Right forelimb (tissue), 1 donor: ENCODE data around the gene PSD2.

Source experiments
- DNase-seq: peaks from one replicate; pipeline ENCODE4 v3.0.0-alpha.2; 2018

The PSD2 gene

DNA sequence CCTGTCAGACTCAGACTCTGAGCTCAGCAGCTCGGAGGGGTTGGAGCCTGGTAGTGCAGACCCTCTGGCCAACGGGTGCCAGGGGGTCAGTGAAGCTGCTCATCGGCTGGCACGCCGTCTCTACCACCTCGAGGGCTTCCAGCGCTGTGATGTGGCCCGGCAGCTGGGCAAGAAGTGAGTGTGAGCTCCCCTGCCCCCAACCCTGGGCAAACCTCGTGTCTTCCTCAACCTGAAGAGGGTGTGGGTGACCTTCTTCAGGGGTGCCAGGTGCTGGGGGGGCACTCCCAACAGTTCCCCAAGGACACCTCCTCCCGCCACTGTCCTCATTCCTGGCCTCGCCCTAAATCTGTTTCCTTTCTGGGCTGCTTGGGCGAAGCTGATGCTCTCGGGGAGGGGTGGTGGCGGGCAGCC is 18.6 kb downstream of the PSD2 start:
- no peak for DNase-seq

DNA sequence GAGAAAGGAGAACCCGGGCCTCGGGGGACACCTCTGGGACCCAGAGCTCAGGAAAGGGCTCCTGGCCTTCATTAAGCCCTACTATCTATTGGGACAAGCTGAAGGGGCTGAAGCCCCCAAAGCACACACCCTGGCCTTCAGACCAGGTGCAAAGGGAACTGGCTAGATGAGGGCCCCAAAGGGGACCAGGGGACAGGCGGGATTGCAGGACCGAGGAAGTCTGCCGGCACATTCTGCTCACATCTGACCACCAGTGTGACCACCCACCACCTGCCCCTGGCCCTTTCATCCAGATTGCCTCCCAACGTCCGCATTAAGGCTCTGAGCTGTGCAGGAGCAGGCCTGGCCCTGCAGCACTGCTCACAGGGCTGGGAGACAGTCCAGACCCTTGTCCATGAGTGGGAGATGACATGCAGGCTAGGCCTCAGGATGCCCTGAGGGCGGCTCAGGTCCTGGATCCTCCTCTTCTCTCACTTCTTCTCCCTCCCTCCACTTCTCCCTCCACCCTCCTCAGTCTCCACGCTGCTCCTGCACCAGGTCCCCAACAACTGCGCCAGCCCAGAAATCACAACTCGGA is 19.2 kb downstream of the PSD2 start:
- no peak for DNase-seq

DNA sequence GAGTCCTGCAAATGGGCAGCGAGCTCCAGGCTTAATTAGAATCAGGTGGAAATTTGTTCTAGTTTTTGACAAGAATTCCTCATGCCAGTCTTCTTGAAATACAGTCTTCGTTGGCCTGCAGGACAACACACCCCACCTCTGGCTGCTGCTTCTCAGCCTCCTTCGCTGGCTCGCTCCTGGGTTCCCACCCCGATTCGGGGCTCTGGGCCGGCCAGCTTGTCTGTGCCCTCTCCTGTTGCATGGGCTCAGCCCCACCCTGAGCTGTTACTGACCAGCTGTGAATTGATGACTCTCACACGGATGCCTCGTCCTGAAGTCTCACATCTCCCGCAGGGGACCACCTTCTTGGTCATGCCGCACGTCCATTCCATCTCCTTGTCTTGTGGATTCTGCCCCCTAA is 21.0 kb downstream of the PSD2 start:
- DNase-seq: no peak

DNA sequence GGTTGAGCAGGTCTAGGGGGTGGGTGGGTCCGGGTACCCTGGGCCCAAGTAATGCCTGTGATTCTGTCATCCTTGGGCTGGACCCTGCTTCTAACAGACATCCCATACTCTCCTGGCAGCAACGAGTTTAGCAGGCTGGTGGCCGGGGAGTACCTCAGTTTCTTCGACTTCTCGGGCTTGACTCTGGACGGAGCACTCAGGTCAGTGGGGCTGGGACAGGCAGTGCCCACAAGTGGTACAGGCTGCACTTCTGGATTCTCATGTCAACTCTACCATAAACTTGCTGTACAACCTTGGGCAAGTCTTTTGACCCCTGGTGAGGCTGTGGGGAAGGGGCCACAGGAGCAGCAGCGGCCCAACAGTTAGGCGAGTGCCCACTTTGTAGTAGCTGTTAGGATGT is 21.8 kb downstream of the PSD2 start:
- DNase-seq: peak; percentile 37

DNA sequence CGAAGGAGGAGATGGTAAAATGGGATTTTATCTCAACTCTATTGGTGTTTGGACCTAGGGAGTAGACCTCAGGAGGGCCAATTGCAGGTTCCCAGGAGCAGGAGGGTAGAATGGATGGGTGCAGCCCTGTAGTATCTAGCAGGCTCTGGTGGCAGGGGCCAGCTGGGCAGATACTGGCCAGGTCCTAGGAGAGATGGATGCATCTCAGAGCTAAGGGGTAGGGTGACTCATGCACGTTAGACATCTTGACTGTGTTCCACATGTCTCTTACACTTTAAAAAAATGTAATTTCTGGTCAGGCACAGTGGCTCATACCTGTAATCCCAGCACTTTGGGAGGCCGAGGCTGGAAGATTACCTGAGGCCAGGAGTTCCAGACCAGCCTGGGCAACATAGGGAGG is 22.4 kb downstream of the PSD2 start:
- DNase-seq: no peak

DNA sequence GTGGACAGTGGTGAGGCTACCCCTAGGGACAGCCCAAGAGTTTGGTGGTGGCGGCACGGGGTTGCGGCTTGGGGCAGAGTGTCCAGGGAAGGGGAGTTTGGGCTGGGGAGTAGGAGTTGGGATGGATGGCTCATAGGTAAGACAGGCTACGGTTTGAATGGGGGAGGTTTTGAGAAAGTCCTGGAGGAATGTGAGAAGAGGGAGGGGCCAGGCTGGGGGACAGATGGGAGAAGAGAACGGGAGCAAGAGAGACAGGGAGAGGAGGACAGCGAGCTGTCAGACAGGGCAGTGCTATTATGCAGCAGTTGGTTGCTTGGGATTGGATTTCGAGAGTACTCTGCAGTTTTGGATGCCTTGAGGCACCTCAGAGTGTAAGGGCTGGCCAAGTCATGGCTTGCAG is 24.5 kb downstream of the PSD2 start:
- DNase-seq: no peak

DNA sequence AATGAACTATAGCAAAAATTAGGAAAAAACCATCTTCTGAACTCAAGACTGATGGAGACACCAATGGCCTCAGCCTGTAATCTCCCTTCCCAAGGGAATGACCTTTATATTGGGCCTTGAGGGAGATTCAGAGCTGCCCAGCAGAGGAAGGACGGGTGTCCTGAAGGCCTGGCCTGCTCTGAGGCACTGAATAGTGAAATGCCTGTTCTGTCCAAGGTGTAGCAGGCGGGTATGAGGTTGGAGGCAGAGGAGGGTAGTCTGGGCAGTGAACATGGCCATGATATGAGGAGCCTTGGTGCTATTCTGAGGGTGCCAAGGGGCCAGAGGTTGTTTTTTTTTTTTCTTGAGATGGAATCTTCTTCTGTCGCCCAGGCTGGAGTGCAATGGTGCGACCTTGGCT is 25.0 kb downstream of the PSD2 start:
- no peak for DNase-seq

DNA sequence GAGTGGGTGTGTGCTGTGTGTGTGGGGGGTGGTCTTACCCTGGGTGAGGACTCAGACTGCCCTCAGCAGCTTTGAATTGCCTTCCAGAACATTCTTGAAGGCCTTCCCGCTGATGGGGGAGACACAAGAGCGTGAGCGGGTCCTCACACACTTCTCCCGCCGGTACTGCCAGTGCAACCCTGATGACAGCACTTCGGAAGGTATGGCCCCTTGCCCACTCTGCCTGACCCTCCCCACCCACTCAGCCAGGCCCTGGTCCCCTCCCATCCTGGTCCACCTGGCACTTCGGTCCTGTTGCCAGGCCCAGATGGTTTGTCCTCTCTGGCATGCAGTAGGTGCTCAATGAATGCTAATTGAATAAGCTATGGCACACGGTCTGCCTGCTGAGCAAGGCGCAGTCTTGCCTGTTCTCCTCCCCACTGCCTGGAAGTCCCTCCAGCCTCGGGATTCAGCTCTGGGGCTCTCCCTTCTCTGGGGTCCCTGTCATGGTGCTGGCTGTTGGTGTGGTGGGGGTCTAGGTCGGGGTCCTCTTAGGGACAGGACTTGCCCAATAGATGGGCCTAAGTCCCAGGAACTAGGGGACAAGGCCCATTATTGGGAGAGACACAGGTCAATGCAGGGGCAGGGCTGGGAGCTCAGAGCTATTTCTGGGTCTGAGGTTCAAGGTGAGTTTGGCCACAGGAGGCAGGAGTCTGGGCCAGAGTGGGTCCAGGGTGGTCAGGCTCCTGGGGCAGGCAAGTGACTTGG is 26.4 kb downstream of the PSD2 start:
- DNase-seq: no peak

DNA sequence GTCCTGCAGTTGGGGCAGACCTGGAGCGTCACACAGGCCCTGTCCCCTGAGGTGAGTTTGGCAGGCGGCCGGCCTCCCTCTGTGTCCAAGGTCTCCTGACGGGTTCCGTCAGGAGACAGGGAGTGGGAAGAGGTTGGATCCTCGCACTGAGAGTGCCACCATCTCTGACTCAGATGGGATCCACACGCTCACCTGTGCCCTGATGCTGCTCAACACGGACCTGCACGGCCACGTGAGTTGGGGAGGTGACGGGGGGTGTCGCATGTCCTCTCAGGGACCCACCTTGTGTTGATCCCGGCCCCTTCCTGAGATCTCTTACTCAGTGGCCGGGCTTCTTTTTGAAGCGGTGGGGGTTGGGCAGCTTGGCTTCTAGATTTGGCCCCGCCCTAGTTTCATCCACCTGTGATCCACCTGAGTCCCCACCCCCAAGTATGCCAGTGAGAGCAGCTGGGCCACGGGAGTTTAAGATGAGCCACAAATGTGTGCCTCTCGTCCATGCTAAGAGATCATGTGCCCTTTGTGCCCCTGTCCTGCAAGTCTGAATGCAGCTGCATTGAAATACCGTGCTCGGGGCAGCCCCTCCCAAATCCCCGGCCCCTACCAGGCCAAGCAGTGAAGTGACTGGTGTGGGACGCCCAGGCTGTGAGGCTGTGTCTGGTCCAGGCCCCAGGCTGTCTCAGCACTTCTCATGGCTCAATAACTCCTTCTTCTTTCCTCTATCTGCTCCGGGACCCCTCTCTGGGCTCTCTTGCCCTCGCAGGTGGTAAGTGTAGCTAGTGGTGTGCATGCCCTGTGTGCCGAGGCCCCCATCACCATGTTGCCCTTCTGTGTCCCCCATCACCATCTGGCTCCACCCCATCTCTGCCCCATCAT is 27.2 kb downstream of the PSD2 start:
- DNase-seq: no peak

DNA sequence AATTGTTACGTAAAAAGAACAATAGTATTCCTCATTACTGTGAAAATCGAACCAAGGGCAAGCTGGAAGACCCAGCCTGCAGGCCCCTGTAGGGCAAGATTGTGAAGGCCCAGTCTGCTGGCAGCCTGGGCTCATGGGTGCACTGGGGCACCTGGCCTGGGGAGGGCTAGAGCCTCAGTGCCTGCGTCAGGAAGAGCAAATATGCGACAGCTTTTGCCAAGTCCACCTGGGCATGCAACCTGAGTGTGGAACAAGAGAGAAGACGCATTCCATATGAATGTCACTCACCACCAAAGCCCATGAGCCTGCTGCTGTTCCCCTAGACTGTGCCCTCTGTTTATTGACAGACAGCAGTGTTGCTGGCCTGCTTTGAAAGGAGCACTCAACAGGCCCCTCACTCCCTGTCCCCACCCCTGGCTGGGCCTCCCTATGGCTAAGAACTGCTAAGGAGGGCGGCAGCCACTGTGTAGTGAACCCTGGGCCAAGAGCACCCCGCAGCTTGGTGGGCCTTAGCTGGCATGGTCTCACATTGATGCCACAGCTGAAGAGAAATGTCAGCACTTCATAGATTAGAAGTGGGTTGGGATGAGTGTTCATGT is 28.2 kb downstream of the PSD2 start:
- DNase-seq: no peak

DNA sequence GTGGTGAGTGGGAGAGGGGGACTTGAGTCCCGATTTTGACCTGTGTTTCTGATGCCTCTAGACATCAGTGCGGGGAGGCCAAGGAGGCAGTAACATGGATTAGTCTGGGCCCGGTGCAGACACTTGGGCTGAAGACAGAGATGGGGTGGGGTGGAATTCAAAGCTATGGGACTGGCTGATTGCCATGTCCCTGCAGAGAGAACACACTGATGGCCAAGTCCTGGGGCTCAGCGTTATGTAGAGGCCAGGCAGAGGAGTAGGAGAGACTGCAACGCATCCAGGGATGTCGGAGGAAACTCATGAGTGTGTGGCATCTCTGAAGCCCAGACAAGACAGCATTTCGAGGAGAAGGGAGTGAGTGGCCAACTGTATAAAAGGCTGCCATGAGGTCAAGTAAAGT is 30.1 kb downstream of the PSD2 start:
- DNase-seq: no peak

DNA sequence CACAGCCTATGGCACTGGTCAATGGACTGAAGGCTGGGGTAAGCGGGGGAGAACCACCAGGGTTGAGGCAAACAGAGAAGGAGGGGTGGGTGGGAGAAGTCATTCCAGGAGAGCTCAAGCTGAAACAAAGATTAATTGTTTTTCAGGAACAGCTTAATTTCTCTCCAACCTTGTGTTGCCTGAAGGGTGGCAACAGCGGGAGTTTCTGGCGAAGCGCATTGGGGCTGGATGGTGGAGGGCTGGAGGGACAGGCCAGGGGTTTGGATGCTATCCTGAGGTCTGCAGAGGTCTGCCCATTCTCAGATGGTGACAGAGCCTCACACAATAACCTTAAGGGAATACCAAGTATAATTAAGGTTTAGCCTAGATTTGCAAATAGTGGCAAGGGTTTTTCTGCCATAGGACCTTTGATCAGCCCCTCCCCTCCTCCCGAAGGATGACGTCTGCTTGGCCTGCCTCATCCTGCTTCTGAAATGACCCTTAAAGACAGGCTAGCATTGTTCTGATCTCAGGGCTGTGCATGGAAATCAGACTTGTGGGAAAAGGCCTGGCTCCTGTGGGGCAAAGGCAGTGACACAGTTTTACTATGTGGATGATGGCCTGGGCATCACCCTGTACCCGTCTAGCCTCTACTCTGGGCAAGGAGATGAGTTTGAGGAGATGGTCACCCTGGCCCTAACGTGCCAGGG is 32.7 kb downstream of the PSD2 start:
- DNase-seq: no peak

DNA sequence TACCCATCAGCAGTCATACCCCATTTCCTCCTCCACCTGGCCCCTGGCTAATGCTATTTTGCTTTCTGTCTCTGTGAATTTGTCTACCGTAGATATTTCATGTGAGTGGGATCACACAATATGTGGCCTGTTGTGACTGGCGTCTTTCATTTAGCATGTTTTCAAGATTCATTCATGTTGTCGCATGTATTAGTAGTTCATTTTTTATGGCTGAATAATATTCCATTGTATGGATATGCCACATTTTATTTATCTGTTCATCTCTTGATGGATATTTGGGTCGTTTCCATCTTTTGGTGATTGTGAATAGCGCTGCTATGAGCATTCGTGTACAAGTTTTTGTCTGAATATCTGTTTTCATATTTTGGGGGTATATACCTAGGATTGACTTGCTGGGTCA is 33.9 kb downstream of the PSD2 start:
- DNase-seq: no peak

DNA sequence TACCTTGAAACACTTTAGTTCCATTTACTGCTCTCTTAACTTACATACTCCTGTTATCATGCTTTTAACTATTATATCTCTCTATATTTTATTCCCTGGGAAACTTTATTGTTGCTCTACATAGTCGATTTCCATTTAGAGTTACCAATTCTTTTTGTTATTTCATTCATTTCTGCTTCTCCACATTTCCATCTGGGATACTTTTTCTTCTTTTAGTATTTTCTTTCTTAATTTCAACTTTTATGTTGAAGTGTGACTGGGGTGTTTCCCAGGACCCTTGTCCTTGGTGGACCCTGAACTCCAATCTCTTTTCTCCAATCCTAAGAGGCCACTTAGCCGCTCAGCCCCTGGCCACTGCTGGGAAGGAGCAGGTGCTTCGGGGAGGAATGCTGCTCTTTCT is 36.0 kb downstream of the PSD2 start:
- no peak for DNase-seq

DNA sequence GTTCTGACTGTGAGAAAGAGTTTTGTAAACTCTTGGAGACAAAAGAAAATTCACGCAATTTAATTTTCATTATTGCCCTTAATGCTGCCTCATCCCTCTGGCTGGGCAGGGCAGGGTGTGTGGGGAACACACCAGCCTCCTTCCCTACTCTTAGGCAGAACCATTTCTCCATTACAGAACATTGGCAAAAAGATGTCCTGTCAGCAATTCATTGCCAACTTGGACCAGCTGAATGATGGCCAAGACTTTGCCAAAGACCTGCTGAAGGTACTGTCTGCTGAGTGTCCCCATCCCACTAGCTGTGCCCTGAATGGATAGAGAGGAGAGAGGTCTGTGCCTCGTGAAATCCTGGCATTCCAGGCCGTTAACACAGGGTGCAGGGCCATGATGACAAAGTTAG is 37.9 kb downstream of the PSD2 start:
- no peak for DNase-seq

DNA sequence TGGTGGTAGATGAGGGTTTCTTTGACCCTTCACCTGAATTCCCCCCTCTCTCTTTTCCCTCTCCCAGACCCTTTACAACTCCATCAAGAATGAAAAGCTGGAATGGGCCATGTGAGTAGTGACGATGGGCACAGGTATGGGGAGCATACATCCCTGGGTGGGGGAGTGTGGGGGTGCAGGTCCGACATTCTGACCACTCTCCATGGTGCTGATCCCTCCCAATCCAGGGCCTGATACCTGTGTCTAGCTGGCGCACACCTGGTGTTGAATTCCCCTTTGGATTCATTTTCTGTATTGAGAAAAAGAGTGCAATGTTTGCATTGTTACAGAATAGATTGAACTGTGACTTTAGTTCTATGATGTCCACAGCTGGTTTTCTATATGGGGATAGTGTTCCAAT is 40.0 kb downstream of the PSD2 start:
- DNase-seq: no peak

DNA sequence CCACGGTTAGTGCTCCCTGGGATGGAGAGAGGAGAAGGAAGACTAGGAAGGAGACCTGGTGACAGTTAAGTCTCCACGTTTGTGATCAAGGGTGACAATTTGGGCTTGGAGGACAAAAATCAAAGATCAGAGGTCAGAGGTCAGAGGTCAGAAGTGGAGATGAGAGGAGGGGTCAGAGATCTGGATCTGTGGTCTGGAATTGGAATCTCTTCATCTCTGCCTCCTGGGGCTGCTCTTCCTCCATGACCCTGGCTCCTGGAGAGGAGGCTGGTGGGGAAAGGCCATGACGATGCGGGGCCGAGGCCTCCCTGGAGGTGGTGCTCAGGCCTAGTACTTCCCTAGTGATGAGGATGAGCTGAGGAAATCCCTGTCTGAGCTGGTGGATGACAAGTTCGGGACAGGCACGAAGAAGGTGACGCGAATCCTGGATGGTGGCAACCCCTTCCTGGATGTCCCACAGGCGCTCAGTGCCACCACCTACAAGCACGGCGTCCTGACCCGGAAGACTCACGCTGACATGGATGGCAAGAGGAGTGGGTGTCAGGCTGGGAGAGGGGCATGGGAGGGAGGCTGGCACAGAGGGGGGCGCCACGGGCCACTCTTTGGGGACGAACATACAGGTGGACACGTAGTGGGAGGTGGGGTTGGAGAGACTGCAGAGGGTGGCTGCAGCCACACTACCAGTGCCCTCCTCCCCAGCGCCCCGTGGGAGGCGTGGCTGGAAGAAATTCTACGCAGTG is 41.0 kb downstream of the PSD2 start:
- no peak for DNase-seq

DNA sequence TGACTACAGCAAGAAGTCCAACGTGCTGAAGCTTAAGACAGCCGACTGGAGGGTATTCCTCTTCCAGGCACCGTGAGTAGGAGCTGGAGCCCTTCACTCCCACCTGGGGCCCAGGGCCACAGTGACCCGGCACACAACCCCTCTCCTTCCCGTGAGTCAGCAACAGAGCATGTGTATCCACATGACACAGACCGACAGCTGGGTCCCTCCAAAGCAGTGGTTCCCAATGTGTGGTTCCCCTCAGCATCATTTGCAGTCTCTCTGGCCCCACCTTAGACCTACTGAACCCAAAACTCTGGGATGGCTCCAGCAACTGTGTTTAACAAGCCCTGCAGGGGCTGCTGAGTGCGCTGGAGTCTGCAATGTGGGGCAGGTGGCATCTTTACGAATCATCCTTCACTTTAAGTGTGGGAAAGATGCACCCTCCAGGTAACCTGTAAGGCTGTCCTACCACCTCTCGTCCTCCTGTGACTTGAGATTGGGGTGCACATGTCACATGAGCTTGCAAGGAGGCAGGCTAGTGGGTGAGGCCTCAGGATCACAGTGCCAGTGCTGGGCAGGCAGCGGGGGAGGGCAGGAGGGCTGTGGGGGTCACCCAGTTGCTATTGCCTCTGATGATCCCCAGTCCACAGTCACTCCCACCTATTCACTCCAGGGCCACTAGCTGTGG is 42.2 kb downstream of the PSD2 start:
- no peak for DNase-seq

DNA sequence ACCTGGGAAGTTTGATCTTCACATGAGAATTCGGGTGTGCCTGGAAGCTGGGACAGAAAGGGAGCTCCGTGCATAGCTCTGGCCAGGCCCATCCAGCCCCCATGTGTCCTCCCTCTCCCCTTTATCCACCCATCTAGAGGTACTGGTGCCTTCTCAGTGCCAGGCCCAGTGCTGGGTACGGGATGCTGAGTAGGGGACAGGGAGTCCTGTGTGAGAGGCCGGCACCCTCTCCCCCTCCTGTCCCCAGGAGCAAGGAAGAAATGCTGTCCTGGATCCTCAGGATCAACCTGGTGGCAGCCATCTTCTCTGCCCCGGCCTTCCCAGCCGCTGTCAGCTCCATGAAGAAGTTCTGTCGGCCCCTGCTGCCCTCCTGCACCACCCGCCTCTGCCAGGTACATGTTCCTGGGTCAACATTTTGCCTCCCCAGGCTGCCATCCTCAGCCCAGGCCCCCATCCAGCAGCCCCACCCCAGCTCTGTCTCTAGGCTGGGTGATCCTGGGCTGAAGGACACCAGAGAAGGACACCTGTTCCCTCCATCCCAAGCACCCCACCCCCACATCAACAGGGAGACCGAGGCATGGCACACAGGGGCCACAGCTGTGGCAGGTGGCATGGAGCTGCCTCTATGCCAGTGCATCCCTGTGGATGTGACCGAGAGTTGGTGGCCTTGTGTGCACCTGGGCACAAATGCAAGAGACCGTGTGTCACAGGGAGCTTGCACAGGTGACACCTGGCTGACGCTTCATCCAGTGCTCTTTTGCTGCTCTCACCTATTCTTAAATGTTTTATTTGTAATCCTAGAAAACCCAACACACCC is 43.0 kb downstream of the PSD2 start:
- DNase-seq: no peak

DNA sequence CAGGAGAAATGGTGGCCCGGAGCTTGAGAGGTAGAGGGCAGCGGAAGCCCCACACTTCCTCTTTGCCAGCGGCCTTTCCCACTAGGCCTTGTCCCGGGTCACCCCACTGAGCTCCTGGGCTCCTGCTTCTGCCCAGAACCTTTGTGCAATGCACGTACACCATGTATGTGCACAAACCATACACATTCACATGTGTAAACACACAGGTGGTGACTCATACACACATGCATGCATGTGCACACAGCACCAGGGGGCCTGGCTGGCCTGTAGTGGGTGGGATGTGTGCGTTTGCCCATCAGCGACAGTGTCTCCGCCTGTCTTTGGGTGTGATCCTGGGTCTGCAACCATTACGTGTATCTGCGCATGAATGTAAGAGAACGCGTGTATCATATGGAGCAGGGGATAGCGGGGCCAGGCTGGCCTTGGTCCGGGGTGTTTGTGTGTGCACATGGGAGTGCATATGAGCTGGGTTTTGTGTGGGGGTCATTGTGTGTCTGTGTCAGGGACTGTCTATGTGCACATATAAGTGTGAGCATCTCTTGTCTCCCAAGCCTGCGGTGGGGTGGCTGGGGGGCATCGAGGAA is 43.7 kb downstream of the PSD2 start:
- peak; percentile 21 for DNase-seq
